ENCODE data around the gene SLC4A1AP. TPM values are rescaled to one million over a fixed set of nuclear protein-coding genes. Genes with fewer than 3 reads are reported as not detected.
"Not testable (repeated sequence)": the region's sequence is repeated elsewhere in the genome, so short reads cannot be mapped to it uniquely, and the experiment has no call there.

Gene SLC4A1AP
- total RNA-seq, 2 experiments from 2014 or later = 19.1 to 19.3 TPM

DNA sequence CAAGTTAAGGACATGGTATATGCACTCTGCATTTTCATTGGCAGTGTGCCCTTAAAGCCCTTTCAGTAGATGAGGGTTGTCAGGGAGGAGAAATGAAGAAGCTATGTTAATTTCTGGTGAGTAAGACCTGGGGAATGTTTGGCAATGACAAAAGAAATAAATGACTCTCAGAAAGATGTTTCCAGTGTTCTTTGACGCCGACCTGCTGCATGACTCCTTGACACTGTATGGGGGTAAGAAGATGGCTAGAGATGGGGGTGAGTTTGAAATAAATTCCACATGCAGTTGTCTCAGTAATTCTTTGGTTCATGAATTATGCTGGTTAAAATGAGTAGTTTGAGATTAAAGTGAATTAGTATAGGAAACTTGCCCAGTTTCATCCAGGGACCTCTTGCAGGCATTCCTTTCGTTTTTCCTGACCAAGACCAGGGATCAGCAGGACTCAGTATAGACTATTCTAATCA, 40.7 kb upstream of the SLC4A1AP start:
- intact Hi-C loops (cut with micrococcal nuclease) = no loop called here

GRCh38 chr2:27624943-27625342, 38.7 kb upstream of the SLC4A1AP start:
- CTCF ChIA-PET = no interaction called here
- intact Hi-C loops (cut with micrococcal nuclease) = no loop called here
- no peaks in the 10 kb centered on the region for H3K27me3 Mint-ChIP-seq

More for the DNA sequence above, 40.7 kb upstream of the SLC4A1AP start:
- no peak overlapping the region for H3K4me3 Mint-ChIP-seq
- H3K27ac Mint-ChIP-seq = no peak overlapping the region
- TF ChIP-seq CTCF (IDR thresholded peaks at IDR 0.05) = no peak
- DNase-seq (no peak), ATAC-seq (no peak)
- H3K36me3 Mint-ChIP-seq (ENCODE audit: low read depth) = peaks cover 26% of the 10 kb centered on the region
- H3K4me1 Mint-ChIP-seq (ENCODE audit: low read depth) = peaks cover 9% of the 10 kb centered on the region
- POLR2A ChIA-PET = interaction anchor here (0.9 kb wide), 1 partner anchor 15 kb away, joined by 3 read pairs; no protein-coding TSS in a partner anchor
- H3K9me3 Mint-ChIP-seq = no peaks in the 10 kb centered on the region
- CTCF ChIA-PET = interaction anchor here (1.1 kb wide), 1 partner anchor 320 kb away, joined by 3 read pairs; no protein-coding TSS in a partner anchor
- no peaks in the 10 kb centered on the region for H3K27me3 Mint-ChIP-seq

DNA sequence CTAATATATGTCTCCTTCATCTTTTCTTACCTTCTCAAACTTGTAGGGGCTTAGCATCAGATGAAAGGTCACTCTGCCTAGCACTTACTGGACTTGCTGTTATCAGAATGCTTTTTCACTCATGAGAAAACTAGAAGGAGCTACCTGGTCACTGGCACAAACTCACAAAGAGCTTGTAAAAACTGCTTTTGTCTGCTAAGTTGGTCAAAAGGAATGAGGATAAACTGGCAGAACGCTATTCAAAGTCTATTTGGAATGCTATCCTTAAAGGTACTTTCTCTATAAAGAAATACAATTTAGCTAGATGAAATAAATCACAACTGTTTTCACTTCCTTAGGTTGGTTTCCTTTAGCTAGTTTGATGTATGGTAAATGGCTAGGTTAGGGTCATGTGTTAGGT, 37.4 kb upstream of the SLC4A1AP start:
- DNase-seq; H3K27me3 Mint-ChIP-seq; ATAC-seq; intact Hi-C loops (cut with micrococcal nuclease); H3K27ac Mint-ChIP-seq; H3K4me3 Mint-ChIP-seq; H3K9me3 Mint-ChIP-seq; CTCF ChIA-PET: not testable (repeated sequence)
- peaks cover 26% of the 10 kb centered on the region for H3K36me3 Mint-ChIP-seq (ENCODE audit: low read depth)
- peaks cover 21% of the 10 kb centered on the region for H3K4me1 Mint-ChIP-seq (ENCODE audit: low read depth)
- POLR2A ChIA-PET = interaction anchor here (3.9 kb wide), 1 partner anchor 11 kb away, joined by 22 read pairs; no protein-coding TSS in a partner anchor

More at GRCh38 chr2:27624943-27625342, 38.7 kb upstream of the SLC4A1AP start:
- Mint-ChIP-seq H3K4me3 (no peak overlapping the region), H3K36me3 (ENCODE audit: low read depth) (peaks cover 26% of the 10 kb centered on the region), H3K4me1 (ENCODE audit: low read depth) (peaks cover 14% of the 10 kb centered on the region), H3K27ac (no peak overlapping the region), H3K9me3 (no peaks in the 10 kb centered on the region)
- POLR2A ChIA-PET = no interaction called here
- no peak for TF ChIP-seq CTCF (IDR thresholded peaks at IDR 0.05)
- no peak for ATAC-seq
- DNase-seq = no peak

GRCh38 chr2:27626921-27627320, 36.8 kb upstream of the SLC4A1AP start:
- CTCF ChIA-PET = not testable (repeated sequence)

GRCh38 chr2:27627963-27628766, 35.5 kb upstream of the SLC4A1AP start:
- DNase-seq = peak; percentile 21
- ChIA-PET CTCF (interaction anchor here (2.8 kb wide), 1 partner anchor 55 kb away, joined by 29 read pairs; no protein-coding TSS in a partner anchor), POLR2A (interaction anchor here (0.6 to 3.9 kb wide), 13 partner anchors 8 to 305 kb away, joined by 3 to 22 read pairs (median 4); partner anchors contain the start of genes MPV17, PPM1G, SLC4A1AP and SUPT7L)
- no peak for TF ChIP-seq CTCF (IDR thresholded peaks at IDR 0.05)
- intact Hi-C loops (cut with micrococcal nuclease) = no loop called here
- peak; percentile 48 for ATAC-seq
- Mint-ChIP-seq H3K27ac (no peak overlapping the region), H3K4me1 (ENCODE audit: low read depth) (peaks cover 28% of the 10 kb centered on the region), H3K36me3 (ENCODE audit: low read depth) (peaks cover 22% of the 10 kb centered on the region), H3K9me3 (no peaks in the 10 kb centered on the region), H3K4me3 (no peak overlapping the region), H3K27me3 (no peaks in the 10 kb centered on the region)

More at GRCh38 chr2:27626921-27627320, 36.8 kb upstream of the SLC4A1AP start:
- ATAC-seq; H3K9me3 Mint-ChIP-seq; H3K27ac Mint-ChIP-seq; H3K4me3 Mint-ChIP-seq; H3K27me3 Mint-ChIP-seq; intact Hi-C loops (cut with micrococcal nuclease); DNase-seq: not testable (repeated sequence)
- peaks cover 23% of the 10 kb centered on the region for H3K4me1 Mint-ChIP-seq (ENCODE audit: low read depth)
- POLR2A ChIA-PET = interaction anchor here (1.0 to 3.9 kb wide), 2 partner anchors 11 to 43 kb away, joined by 3 to 22 read pairs; no protein-coding TSS in a partner anchor
- H3K36me3 Mint-ChIP-seq (ENCODE audit: low read depth) = peaks cover 22% of the 10 kb centered on the region

All from activated CD8-positive, alpha-beta T cell treated with anti-CD3 and anti-CD28 coated beads for 36 hours (primary cell).